NCI-H2171 (cell line): Measurements from ENCODE around the gene TSPAN2.
A peak's percentile ranks its signal among the peaks of the same experiment; 100 is the strongest.

Experiments used
- DNase-seq: peaks from one replicate; lab custom pipeline; 2025; lab: John Stamatoyannopoulos, UW

The TSPAN2 gene

DNA sequence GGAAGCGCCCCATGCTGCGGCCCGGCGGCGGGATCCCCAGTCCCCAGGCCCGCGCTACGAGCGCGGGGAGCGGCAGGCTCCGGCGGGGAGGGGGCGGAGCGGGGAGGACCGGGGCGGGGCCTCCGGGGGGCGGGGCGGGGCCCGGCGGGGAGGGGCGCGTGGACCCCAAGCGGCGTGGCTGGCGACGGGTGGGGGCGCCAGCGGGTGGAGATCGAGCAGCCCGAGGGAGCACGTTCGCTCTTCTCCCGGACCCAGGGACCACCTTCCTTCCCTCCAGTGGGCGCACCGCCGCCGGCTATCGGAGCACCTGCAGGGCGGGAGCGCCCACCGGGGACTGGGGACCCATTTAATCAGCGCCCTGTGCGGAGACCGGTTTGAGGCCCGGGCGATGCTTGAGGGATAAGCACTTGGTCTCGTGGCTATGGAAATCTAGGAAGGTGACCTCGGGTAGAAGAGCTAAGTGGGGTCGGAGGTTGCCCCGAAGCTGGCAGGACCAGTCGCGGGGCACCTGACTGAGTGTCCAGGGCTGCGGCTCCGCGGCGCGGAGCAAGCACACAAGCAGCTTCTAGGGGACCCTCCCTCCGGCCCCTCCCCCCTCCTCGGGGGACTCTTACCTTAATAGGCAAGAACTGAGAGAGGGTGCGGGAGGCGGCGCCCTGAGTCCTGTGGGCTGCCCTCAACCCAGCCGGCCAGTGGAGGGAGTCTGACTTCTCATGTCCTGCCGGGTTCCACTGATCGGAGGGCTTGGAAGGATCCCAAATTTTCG is at the start of gene TSPAN2:
Gene TSPAN2, minus strand, starts transcription at position 84 of the 766 bp plus-strand sequence. Its CDS starts 71 bp downstream, at position 13.
- DNase-seq, result peak; percentile 73

GRCh38 chr1:115138973-115139372 is 49.7 kb upstream of the TSPAN2 start:
- DNase-seq, result peak; percentile 76

- no peak for DNase-seq
These were observed 49.0 kb upstream of the TSPAN2 start for GRCh38 chr1:115138271-115138670.

DNA sequence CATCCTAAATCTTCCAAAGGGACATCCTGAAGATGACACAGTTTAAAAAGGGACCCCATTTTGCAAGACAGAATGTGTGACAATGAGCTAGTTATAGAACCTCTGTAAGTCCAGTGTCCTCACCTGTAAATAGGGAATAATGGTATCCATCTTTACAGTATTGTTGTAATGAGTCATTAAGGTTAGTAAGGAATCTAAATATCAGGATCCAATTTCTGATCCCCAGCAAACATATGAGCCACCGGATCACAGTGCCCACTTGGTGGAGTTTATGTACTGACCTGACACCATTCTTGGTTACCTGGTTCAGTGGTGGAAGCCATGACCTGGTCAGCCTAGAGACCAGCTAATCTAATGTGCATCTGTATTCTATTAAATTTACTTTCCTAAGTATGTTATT is 47.9 kb upstream of the TSPAN2 start:
- no peak for DNase-seq

- DNase-seq, result no peak
These were observed 47.4 kb upstream of the TSPAN2 start for GRCh38 chr1:115136706-115137105.

GRCh38 chr1:115136106-115136505 is 46.8 kb upstream of the TSPAN2 start:
- DNase-seq, result no peak

DNA sequence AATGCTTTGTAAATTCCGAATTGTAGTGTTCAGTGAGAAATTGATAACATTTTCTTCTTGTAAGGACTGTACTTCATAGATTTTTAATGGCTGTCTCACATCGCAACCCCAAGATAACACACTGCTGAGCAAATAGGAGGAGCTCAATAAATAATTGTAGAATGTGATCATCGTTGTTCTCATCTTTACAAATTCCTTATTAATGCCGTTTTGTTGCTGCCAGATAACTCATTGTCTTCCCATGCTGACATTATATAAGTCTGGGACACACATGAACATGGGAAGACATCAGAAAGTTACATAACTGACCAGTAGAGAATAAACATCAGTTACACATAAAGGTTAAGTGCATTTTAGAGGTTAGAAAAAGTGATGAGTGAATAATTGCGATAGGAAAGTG is 46.4 kb upstream of the TSPAN2 start:
- no peak for DNase-seq

DNA sequence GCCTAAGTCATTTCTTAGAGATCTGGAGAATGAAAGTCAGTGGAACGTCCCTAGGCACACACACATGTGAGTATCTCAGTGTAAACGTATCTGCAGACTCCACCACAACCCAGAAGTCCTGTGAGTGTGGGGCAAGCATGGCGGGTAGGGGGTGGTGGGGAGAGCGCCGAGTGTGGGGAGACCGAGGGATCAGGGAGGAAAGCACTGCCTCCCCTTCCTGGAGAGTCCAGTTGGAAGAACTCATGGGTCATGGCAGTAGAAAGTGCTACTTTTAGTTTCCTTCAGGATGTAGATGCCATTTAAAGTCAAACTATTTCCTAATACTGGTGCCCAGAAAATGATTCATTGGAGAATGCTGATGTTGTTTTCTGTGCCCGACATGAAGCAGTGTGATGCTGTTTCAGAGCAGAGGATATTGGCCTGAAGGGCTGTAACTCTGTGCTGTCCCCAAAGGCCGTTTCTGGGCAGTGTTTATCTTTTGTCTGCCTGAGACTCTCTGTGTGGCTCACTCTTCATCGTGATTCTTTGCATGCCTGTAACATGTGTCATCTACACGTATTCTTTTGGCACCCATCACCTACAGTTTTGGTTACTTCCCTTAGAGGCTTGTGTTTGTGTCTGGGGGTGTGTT is 45.7 kb upstream of the TSPAN2 start:
- no peak for DNase-seq

DNA sequence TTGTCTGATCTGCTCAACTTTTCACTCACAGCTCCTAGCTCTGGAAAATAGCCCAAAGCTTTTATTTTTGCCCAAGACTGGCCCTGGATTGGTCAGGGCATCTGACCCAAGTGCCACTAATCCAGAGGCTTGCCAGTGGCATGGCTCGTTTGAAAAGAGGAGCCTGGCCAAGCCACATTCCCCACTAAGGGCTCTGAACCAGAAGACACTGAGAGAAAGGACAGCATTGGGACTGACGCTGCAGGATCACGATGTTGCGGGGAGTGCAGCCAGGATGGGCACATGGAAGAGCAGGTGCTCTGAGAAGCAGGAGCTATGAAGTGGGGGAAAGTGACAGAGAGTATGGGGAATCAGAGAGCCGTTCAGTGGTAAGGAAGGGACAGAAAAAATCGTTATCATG is 44.9 kb upstream of the TSPAN2 start:
- no peak for DNase-seq

DNA sequence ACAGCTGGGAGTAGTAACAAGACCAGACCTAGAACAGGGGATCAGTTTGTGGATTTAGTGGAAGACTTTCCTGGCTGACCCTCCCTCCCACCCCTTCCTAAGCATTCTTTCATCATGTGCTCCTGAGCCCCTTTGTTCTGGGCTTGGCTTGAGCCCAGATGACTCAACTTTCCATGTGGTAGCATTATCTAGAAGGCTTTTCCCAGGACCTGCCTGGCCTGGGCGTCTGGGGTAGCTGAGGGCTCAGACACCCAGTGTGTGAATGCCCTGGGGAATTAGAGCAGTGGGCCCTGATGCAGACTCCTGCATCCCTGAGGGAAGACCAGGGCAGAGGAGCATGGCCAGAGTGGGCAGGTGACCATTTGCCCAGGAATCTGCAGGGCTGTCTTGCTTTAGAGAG is 44.1 kb upstream of the TSPAN2 start:
- no peak for DNase-seq

- no peak for DNase-seq
These were observed 41.5 kb upstream of the TSPAN2 start for GRCh38 chr1:115130786-115131185.

- DNase-seq, result no peak
These were observed 39.9 kb upstream of the TSPAN2 start for GRCh38 chr1:115129071-115129640.

GRCh38 chr1:115127539-115127938 is 38.2 kb upstream of the TSPAN2 start:
- DNase-seq, result no peak

GRCh38 chr1:115126516-115126915 is 37.2 kb upstream of the TSPAN2 start:
- DNase-seq, result no peak

GRCh38 chr1:115123116-115123515 is 33.8 kb upstream of the TSPAN2 start:
- no peak for DNase-seq

- no peak for DNase-seq
These were observed 32.5 kb upstream of the TSPAN2 start for GRCh38 chr1:115121793-115122192.

DNA sequence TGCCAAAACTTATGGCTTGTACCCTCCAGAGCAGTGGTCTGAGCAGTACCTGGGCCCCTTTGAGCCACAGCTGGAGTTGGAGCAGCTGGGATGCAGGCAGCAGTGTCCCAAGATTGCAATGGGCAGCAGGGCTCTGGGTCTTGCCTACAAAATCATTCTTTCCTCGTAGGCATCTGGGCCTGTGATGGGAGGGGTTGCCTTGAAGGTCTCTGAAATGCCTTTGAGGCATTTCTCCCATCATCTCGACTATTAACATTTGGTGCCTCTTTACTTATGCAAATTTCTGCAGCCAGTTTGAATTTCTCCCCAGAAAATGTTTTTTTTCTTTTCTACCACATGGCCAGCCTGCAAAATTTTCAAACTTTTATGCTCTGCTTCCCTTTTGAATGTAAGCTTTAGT is 31.0 kb upstream of the TSPAN2 start:
- no peak for DNase-seq

DNA sequence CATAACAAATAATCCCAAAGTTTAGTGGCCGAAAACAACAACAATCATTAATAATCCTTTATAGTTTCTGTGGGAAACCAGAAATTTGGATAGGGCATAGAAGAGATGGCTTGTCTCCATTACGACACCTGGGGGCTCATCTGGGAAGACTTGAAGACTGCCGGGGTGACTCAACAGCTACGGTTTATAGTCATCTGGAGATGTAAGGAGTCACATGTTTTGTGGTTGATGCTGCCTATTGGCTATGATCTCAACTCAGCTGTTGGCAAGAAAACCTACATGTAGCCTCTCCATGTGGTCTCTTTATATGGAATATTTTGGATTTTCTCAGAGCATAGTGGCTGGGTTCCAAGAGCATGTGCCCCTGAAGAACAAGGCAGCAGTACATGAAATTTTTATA is 29.3 kb upstream of the TSPAN2 start:
- DNase-seq, result no peak

GRCh38 chr1:115118086-115118485 is 28.8 kb upstream of the TSPAN2 start:
- no peak for DNase-seq

- no peak for DNase-seq
These were observed 28.0 kb upstream of the TSPAN2 start for GRCh38 chr1:115117298-115117697.

DNA sequence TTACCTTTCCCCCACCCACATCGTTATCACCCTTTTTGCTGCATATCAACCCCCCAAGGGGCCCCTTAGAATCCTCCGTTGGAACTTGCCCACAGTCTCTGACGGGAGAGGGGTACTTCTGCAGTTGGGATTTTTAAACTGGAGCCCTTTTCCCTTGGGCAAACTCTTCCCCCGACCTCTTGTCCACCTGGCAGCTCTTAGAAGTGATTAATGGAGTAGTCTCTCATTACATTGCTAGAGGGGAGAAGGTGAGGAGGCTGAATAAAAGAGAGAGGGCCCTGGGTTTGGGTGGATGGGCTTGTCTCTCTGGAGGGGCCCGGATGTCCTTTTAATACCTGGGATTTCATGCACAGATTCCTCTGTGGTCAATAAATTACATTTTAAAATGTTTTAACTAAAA is 27.2 kb upstream of the TSPAN2 start:
- DNase-seq, result no peak

GRCh38 chr1:115115521-115116161 is 26.3 kb upstream of the TSPAN2 start:
- no peak for DNase-seq

DNA sequence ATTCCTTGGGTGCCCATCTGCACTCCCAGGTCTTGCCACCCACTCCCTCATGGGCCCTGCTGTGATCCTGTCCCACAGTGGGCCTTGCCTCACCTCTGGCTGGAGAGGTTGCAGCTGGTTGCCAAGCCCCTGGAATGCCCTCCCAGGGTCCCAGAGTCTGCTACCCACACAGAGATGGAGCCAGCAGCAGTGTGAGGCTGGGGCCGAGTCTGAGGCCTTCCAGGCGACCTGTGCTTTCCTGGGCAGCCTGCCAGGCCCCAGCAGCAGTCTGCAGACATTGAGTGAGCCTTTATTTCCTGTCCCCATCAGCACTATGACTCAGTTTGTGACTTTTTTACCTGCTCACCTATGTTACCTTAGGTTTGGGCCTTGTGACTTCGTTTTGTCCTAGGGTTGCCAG is 25.0 kb upstream of the TSPAN2 start:
- no peak for DNase-seq
